Measurements from ENCODE around the gene SLC10A4.

Gene SLC10A4

DNA sequence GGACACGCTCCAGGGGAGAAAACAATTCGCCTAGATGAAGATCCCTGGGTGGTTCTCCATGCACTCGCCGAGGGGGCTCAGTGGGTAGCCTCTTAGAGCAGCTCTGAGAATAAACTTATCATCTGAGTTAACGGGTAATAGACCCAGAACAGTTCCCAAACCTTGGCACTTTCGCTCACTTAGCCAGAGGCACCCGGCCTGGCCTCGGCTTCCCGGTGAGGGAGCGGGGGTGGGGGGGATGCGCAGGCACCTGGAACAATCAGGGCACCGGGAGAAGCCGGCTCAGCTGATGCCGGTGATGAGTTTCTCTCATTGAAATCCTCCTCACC, 6.5 kb downstream of the SLC10A4 start:
- no peak for DNase-seq (ENCODE audit: low read depth in 2 of 3, low spot score in 2 of 3)

DNA sequence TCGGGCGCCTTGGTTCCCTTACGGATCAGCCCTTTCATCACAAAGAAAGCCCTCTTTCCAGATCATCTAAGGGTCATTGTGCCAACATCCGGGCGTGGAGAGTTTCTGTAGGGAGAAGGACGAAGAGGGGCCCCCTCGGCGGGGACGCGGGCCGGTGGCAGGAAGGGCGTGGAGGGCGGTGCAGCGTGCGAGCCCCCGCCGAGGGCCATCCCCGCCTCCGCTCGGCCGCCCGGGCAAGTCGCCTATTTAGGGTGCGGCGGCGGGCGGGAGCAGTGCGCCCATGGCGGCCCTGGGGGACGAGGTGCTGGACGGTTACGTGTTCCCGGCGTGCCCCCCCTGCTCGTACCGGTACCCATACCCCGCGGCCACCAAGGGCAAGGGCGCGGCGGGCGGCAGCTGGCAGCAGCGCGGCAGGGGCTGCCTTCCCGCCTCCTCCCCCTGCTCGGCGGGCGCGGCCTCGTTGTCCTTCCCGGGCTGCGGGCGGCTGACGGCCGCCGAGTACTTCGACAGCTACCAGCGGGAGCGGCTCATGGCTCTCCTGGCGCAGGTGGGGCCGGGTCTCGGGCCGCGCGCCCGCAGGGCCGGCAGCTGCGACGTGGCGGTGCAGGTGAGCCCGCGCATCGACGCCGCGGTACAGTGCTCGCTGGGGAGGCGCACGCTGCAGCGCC, 7.0 kb downstream of the SLC10A4 start, which contains the start of gene ZAR1:
Gene ZAR1, plus strand, starts transcription at position 241 of the 668 bp plus-strand sequence. Its CDS starts 40 bp downstream, at position 281.
- DNase-seq (ENCODE audit: low read depth in 2 of 3, low spot score in 2 of 3): no peak

DNA sequence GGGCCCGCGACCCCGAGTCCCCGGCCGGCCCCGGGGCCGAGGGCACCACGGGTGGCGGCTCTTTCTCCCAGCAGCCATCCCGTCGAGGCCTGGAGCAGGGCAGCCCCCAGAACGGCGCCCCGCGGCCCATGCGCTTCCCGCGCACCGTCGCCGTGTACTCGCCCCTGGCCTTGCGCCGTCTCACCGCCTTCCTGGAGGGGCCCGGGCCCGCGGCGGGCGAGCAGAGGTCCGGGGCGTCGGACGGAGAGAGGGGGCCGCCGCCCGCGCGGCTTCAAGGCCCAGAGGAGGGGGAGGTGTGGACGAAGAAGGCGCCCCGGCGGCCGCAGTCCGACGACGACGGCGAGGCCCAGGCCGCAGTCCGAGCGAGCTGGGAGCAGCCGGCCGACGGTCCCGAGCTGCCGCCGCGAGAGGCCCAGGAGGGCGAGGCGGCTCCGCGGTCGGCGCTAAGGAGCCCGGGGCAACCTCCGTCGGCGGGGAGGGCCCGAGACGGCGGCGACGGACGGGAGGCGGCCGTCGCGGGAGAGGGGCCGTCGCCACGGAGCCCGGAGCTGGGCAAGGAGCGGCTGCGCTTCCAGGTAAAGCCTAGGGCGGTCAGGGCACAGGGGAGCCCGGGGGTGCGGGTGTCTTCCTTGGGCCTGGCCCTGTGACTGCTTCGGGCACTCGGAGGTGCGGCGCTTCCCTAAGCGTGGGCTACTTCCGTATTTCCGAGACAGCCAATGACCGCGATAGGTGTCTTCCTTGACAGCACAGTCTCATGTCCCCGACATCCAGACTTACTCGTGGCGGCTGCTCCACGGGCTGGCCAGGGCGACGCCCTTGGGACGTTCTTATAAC, 7.8 kb downstream of the SLC10A4 start:
- no peak for DNase-seq (ENCODE audit: low read depth in 2 of 3, low spot score in 2 of 3)

DNA sequence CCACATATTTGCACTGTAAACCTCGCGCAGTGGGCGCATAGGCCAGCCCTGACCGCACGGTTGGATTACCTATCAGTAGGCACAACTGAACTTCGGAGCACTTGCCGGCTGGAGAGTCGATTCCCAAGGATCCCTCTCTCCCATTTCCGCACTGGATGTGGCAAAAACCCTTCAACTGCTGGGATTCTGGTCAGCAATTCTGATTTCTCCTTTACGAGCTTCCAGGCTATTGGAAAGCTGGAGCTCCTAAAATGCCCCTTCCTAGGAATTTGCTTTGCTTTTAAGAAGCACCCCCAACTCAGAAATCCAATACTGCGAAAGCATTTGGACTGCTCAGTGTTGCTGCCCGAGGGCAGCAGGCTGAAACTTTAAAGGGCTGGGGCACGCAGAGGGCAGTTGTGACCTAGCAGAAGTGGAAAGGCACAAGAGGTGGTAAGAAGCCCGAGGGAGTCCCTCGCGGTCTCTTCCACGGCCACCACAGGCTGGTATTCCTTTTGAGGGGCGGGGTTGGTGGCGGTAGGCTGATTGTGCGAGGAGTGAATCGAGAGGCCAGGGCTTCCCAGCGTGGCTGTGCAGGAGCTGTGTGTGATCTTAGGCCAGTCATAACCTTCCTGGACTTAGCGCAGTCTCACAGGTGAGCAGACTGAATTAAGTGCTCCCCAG, 8.5 kb downstream of the SLC10A4 start:
- no peak for DNase-seq (ENCODE audit: low read depth in 2 of 3, low spot score in 2 of 3)

DNA sequence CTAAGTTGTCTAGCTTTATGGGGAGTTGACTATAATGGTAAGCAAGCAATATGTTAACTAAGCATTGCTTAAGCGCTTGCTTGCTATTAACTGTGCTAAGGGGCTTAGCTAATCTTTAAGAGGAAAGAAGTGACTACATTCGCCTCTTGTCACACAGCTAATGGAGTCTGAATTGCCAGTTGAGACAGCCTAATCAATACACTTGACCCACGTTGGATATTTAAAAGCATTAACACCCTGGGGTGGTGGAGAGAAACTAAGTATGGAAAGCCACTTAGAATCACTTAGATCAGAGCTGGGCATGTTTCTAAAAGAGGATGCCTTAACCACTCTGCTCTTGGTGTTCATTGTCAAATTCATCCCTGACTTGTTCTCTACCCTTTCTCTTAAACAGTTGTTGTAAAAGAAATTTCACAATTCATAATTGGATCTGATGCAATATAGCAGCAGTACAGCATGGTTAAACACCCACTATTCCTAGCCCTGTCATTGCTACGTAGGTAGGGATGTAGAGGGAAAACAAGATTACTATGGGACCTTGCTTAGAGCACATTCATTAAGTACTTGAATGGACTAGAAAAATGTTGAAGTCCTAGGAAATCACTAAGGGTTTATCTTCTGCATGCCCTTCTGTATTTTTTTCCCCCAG, 10.4 kb downstream of the SLC10A4 start:
- DNase-seq (ENCODE audit: low read depth in 2 of 3, low spot score in 2 of 3): no peak

DNA sequence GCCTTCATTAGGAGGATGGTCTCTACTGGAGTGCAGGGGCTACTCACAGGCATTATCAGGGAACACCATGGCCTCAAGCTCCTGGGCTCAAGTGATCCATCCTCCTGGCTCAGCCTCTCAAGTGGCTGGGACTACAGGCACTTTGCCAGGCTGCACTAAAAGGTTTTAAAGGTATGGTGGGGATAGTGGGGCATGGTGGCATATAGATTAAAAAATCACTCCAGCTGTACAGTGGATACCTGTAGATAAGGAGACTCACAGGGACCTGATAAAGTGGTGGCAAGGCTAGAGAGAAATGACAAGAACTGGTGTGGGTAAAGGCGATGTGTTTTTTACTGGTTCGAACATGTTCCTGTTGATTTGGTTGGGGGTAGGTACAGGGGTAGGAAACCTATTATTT, 12.8 kb downstream of the SLC10A4 start:
- no peak for DNase-seq (ENCODE audit: low read depth in 2 of 3, low spot score in 2 of 3)

DNA sequence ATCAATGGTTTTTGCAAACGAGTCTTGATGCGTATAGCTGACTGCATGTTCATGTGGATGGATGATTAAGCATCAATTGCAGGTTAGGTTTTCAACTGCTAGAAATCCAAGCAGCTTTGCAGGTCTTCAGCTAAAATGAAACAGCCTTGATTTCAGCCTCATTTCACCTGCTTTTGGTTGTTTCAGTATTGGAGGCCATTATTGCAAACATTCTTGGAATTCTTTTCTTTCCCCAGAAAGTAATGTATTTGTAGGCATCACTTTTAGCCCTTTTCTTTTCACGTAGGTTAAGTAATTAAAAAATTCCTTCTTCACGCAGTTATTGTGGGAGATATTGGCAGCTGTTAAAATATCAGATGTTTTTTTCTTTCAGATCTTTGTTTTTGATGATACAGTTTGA, 15.8 kb downstream of the SLC10A4 start:
- DNase-seq (ENCODE audit: low read depth in 2 of 3, low spot score in 2 of 3): no peak

DNA sequence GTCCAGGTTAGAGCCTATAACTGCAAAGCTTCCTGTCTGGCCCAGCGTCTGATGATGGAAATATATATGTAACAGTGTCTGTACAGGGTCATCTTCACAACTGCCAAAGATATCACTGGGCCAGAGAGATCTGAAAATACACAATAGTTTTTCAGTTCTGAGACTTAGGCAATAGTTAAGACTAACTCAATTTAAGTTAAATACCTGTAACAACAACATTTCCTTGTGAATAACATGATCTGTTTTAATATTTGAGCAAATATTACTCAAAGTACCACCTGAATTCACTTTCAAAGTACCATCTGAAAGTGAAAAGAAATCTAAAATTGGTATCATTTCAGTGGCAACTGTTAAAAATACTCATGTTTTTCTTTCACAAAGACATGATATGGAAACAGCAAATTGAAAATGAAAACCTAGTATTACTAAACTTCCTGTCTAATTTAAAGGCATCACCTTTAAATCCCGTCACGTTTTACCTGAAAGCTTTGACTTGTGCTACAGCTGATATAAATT, 16.5 kb downstream of the SLC10A4 start:
- no peak for DNase-seq (ENCODE audit: low read depth in 2 of 3, low spot score in 2 of 3)

DNA sequence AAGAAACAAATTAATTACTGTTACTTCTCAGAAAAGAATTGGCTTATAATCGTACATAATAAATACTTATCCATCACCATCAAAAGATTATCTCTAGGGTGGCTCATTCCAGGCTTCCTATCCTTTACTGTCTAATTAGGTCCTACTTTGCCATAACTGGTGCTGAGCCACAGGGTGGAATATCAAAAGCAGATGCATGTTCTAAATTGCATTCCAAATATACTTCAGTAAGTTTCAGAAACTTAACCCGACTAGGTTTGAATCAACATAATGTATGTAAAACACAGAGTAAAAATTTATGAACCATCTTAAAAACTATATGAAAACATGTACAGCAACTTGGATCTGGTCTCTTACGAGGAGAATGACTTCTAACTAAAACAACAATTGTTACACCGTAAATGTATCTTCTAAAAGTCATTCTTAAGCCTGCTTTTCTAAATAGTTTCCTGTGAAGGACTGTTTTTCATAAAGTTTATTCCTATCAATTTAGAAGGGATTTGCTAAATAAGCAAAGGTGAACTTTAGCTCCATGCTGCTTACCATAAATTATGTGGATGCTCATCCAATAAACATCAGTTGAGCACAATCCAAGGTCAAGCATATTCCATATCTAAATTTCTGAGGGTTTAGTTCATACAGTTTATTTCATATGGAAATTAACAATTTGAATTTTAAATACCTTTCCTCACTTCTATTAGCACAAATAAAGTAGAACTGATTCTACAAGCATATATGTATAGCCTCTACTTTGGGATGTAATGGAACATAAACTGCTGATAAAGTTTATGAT, 20.3 kb downstream of the SLC10A4 start:
- DNase-seq (ENCODE audit: low read depth in 2 of 3, low spot score in 2 of 3): no peak

DNA sequence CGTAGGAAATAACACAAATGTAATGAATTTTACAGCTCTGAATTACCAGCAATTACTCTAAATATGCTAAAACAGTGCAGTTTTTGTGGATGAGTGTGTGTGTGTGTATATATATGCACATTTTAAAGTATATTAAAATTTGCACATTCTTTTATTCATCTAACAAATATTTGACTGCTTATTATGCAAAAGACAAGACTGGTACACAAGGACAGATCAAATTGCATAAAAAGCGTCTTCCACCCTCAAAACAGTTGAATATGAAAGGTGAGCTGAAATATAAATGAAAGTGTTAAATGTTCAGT, 20.8 kb downstream of the SLC10A4 start:
- no peak for DNase-seq (ENCODE audit: low read depth in 2 of 3, low spot score in 2 of 3)

DNA sequence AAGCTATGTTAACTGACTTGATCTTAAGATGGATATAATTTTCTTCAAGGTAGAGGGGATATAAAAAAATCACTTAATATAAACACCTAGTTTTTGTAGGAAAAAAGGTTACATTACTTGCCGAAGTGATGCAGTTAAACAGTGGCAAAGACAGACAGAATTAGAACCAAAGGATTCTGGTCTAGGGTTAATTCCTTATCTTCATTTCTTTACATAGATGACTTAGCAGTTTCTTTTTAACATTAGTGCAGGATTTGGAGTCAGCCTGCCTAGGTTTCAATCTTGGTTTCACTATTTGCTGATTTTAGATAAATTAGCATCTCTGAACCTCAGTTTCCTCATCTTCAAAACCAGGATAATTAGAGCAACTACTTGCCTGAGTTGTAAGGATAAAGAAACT, 21.2 kb downstream of the SLC10A4 start:
- DNase-seq (ENCODE audit: low read depth in 2 of 3, low spot score in 2 of 3): no peak

DNA sequence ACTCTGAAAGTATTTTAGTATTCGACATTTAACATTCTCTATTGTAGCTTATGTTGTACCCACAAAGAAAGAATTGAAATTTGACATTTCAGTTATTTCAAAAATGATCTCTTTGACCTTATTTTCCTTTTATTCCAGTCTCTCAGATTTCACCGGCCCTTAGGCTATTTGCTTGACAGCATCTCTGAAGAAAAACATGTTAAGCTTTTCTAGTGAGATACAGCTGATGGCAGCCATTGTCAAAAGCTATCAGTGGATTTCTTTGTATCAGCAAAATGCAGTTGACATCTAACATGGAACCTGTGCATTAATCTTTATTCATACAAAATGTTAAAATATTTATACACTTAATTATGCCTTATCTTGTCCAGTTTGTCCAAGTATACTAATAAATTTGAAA, 23.6 kb downstream of the SLC10A4 start:
- no peak for DNase-seq (ENCODE audit: low read depth in 2 of 3, low spot score in 2 of 3)

DNA sequence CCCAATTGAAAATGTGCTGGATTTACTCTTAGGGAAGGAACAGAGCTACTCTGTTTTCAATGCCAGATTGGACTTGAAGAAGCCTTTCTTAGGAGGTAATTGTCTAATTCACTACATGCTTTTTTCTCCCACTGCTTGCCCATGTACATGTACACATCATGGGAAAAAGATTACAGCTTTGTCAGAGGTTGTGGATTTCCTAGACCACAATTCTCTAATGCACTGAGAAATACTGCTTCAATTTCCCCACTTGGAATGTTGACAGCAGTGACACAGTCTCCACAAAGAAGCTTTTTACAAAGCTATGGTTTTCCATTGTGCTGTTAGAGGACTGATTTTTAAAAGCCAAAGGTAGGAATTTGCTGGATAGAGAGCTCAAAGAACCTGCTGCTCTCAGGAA, 26.4 kb downstream of the SLC10A4 start:
- no peak for DNase-seq (ENCODE audit: low read depth in 2 of 3, low spot score in 2 of 3)

DNA sequence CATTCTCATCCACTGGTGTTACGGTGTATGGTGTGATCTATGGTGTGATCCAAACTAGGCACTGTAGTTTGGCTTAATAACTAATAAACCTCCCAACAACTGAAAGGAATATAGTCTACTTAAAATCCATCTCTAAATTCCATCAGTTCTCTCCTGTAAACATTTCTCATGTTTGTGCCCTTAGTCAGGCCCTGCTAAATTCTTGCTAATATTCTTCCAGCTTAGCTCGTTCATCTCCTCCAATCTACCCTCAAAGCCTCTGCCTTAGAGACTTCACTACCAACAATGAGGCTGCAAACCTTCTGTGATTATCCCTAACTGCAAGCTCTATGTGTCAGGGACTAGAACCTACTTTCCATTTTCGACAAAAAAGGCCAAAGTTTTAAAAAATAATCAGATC, 35.0 kb downstream of the SLC10A4 start:
- DNase-seq (ENCODE audit: low read depth in 2 of 3, low spot score in 2 of 3): no peak

DNA sequence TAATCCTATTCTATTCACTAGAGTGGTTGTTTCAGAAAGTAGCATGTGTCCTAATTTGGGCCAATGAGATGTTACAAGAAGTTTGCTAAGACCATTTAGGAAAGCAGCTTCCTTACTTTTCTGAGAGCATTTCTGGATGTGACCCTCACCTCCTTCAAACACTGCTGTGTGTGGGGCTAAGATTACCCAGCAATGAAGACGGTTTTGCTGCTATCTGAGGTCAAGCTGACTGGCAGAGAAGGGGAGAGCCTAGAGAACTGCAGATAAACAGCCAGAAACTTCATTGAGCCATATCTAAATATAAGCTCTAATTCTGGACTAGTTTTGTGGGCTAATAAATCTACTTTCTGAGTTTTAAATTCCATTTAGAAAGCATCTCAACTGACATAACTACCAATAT, 43.3 kb downstream of the SLC10A4 start:
- DNase-seq (ENCODE audit: low read depth in 2 of 3, low spot score in 2 of 3): no peak

DNA sequence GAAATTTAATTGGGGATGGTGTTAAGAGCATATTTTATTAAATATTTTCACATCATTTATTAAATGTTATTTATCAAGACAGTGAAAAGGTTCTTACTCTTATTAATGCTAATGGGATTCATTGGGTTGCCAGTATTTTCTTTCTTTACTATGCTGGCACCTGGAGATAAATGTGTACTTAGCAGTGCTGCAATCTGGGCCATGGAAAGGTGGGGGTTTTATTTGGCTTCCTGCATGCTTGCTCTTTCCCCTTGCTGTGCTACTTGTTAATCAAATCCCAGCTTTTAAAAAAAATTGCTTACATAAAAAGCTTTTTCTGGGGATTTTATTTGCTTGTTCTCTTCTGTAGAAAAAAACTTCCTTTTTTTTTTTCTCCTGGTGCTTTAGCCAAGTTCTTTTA, 55.2 kb downstream of the SLC10A4 start:
- DNase-seq (ENCODE audit: low read depth in 2 of 3, low spot score in 2 of 3): no peak
